DOHH2 (cell line): ENCODE results near the gene ABCC8.

Source experiments
- H3F3A ChIP-seq: fragments of 200-600 bp; sonication (generic), shearing (Covaris generic); 2 replicates; pipeline ENCODE4 v1.6.0; 2016; ENCODE audit warnings: antibody characterized with exemption, mild to moderate bottlenecking; ENCODE audit not compliant: control insufficient read depth, insufficient read depth
- H3K27ac ChIP-seq: fragments of 200-600 bp; sonication (generic); 2 replicates; pipeline ENCODE4 v1.5.1; 2014; ENCODE audit warnings: low read depth, mild to moderate bottlenecking, low read length, moderate library complexity
- H3K27me3 ChIP-seq: fragments of 200-600 bp; sonication (generic); 2 replicates; pipeline ENCODE4 v1.6.1; 2014; ENCODE audit warnings: mild to moderate bottlenecking, low read length, mixed read lengths; ENCODE audit not compliant: control insufficient read depth
- H3K36me3 ChIP-seq: fragments of 200-600 bp; sonication (generic); 2 replicates; pipeline ENCODE4 v1.6.1; 2014; ENCODE audit warnings: mild to moderate bottlenecking, low read length, moderate library complexity, mixed read lengths; ENCODE audit not compliant: control insufficient read depth
- H3K4me1 ChIP-seq: fragments of 200-600 bp; sonication (generic); 2 replicates; pipeline ENCODE4 v1.6.1; 2014; ENCODE audit warnings: mild to moderate bottlenecking, low read length, mixed read lengths; ENCODE audit not compliant: control insufficient read depth
- H3K4me2 ChIP-seq: fragments of 200-600 bp; sonication (generic); 2 replicates; pipeline ENCODE4 v1.6.0; 2014; ENCODE audit warnings: mild to moderate bottlenecking, low read length, moderate library complexity
- H3K4me3 ChIP-seq: fragments of 200-600 bp; sonication (generic); 2 replicates; pipeline ENCODE4 v1.5.1; 2014; ENCODE audit warnings: mild to moderate bottlenecking, low read length, mixed read lengths
- H3K79me2 ChIP-seq: fragments of 200-600 bp; sonication (generic); 2 replicates; pipeline ENCODE4 v1.6.1; 2014; ENCODE audit warnings: mild to moderate bottlenecking, low read length, mixed read lengths; ENCODE audit not compliant: control insufficient read depth
- H3K9me2 ChIP-seq: fragments of 200-600 bp; sonication (generic); replicated peaks from 2 replicates; pipeline ENCODE4 v1.6.1; 2014; ENCODE audit warnings: mild to moderate bottlenecking, low read length, mixed read lengths; ENCODE audit not compliant: control insufficient read depth
- H3K9me3 ChIP-seq: fragments of 200-600 bp; sonication (generic); 2 replicates; pipeline ENCODE4 v1.6.1; 2014; ENCODE audit warnings: antibody characterized with exemption, low read length, mixed read lengths; ENCODE audit not compliant: control insufficient read depth, insufficient read depth
- H4K20me1 ChIP-seq: fragments of 200-600 bp; sonication (generic); 2 replicates; pipeline ENCODE4 v1.6.0; 2014; ENCODE audit warnings: low read depth, mild to moderate bottlenecking, antibody characterized with exemption, low read length, moderate library complexity; ENCODE audit not compliant: control insufficient read depth, insufficient read depth
- CTCF ChIP-seq: fragments of 200-600 bp; sonication (generic); IDR thresholded peaks from one replicate; pipeline ENCODE4 v1.5.1; 2014; ENCODE audit warnings: antibody characterized with exemption, mild to moderate bottlenecking, low read depth, low read length; ENCODE audit not compliant: poor library complexity, severe bottlenecking
- EZH2phosphoT487 ChIP-seq: fragments of 200-600 bp; sonication (generic); IDR thresholded peaks from 2 replicates; pipeline ENCODE4 v1.6.1; 2017; ENCODE audit warnings: borderline replicate concordance, mild to moderate bottlenecking, antibody characterized with exemption, low read length, moderate library complexity, mixed read lengths

Gene ABCC8

GRCh38 chr11:17513853-17514252 lies 37.2 kb upstream of the ABCC8 start:
- Histone ChIP-seq H3K9me2 (no peaks in the 10 kb centered on the region), H3K79me2 (no peaks in the 10 kb centered on the region), H3K27me3 (peaks cover 17% of the 10 kb centered on the region; the same call in 1 of the 2 replicates), H3K9me3 (no peaks in the 10 kb centered on the region), H3K27ac (no peak overlapping the region), H3K4me1 (no peaks in the 10 kb centered on the region), H3K4me3 (no peak overlapping the region), H3F3A (no peaks in the 10 kb centered on the region), H3K4me2 (no peak overlapping the region), H4K20me1 (no peaks in the 10 kb centered on the region), H3K36me3 (no peaks in the 10 kb centered on the region)
- no peak for TF ChIP-seq CTCF
- TF ChIP-seq EZH2phosphoT487, result no peak

GRCh38 chr11:17512101-17512500 lies 35.5 kb upstream of the ABCC8 start:
- Histone ChIP-seq H3K9me3 (no peaks in the 10 kb centered on the region), H3F3A (no peaks in the 10 kb centered on the region), H3K79me2 (no peaks in the 10 kb centered on the region), H3K36me3 (no peaks in the 10 kb centered on the region), H3K9me2 (no peaks in the 10 kb centered on the region), H4K20me1 (no peaks in the 10 kb centered on the region), H3K4me2 (no peak overlapping the region), H3K4me1 (no peaks in the 10 kb centered on the region), H3K27me3 (peaks cover 23% of the 10 kb centered on the region; the same call in 1 of the 2 replicates), H3K4me3 (no peak overlapping the region), H3K27ac (no peak overlapping the region)
- TF ChIP-seq CTCF (no peak), EZH2phosphoT487 (no peak)

- no peaks in the 10 kb centered on the region for H3K36me3 ChIP-seq
- peaks cover 23% of the 10 kb centered on the region; the same call in 1 of the 2 replicates for H3K27me3 ChIP-seq
- no peaks in the 10 kb centered on the region for H3K4me1 ChIP-seq
- no peaks in the 10 kb centered on the region for H3F3A ChIP-seq
- no peak overlapping the region for H3K4me3 ChIP-seq
- H4K20me1 ChIP-seq, result no peaks in the 10 kb centered on the region
- no peaks in the 10 kb centered on the region for H3K79me2 ChIP-seq
- H3K4me2 ChIP-seq, result no peak overlapping the region
- no peaks in the 10 kb centered on the region for H3K9me2 ChIP-seq
- TF ChIP-seq CTCF (no peak), EZH2phosphoT487 (no peak)
- no peaks in the 10 kb centered on the region for H3K9me3 ChIP-seq
- H3K27ac ChIP-seq, result no peak overlapping the region
Observed at GRCh38 chr11:17511571-17511970, 34.9 kb upstream of the ABCC8 start.
